Fibroblast of lung (primary cell): ENCODE measurements around the gene TSHZ3. TPM values are rescaled to one million over a fixed set of nuclear protein-coding genes. Genes with fewer than 3 reads are reported as not detected.

ENCODE experiments used
- DNase-seq, 2 donors: peaks; one replicate each; pipeline versions ENCODE4 v3.0.0 to v3.0.0-alpha.2; 2010; ENCODE audit warnings: low read depth in 2 of 2
- H2AFZ ChIP-seq: 2 replicates; pipeline ENCODE4 v1.5.1; 2012; ENCODE audit warnings: low read length, control low read depth, inconsistent platforms
- H3K27ac ChIP-seq: 2 replicates; pipeline ENCODE4 v1.5.1; 2011; ENCODE audit warnings: low read length, control low read depth; ENCODE audit not compliant: insufficient read depth
- H3K27me3 ChIP-seq: 2 replicates; pipeline ENCODE4 v1.5.1; 2011; ENCODE audit warnings: mild to moderate bottlenecking, low read length; ENCODE audit not compliant: control insufficient read depth, insufficient read depth
- H3K36me3 ChIP-seq: 2 replicates; pipeline ENCODE4 v1.5.1; 2011; ENCODE audit warnings: low read length; ENCODE audit not compliant: control insufficient read depth, insufficient read depth
- H3K4me1 ChIP-seq: 2 replicates; pipeline ENCODE4 v1.5.1; 2011; ENCODE audit warnings: low read length; ENCODE audit not compliant: control insufficient read depth, insufficient read depth; ENCODE audit errors: extremely low read depth
- H3K4me2 ChIP-seq: 2 replicates; pipeline ENCODE4 v1.5.1; 2011; ENCODE audit warnings: low read length, control low read depth; ENCODE audit not compliant: insufficient read depth; ENCODE audit errors: extremely low read depth
- H3K4me3 ChIP-seq, 4 experiments: fragments of 200-600 bp in 1 of 4; sonication (generic) in 1 of 4; replicated peaks in 1 of 4; 2 replicates each; pipeline ENCODE4 v1.5.1; 2011 to 2016; ENCODE audit warnings: low read length in 4 of 4, low read depth in 3 of 4, mild to moderate bottlenecking in 3 of 4, control low read depth in 2 of 4, inconsistent platforms in 1 of 4, mixed read lengths in 1 of 4; ENCODE audit not compliant: insufficient read depth in 1 of 4; ENCODE audit errors: control extremely low read depth in 1 of 4
- H3K79me2 ChIP-seq: 2 replicates; pipeline ENCODE4 v1.5.1; 2012; ENCODE audit warnings: mild to moderate bottlenecking, low read length, inconsistent platforms; ENCODE audit not compliant: control insufficient read depth, insufficient read depth
- H3K9ac ChIP-seq: 2 replicates; pipeline ENCODE4 v1.5.1; 2011; ENCODE audit warnings: mild to moderate bottlenecking, low read length, control low read depth; ENCODE audit not compliant: insufficient read depth
- H3K9me3 ChIP-seq: 2 replicates; pipeline ENCODE4 v1.5.1; 2012; ENCODE audit warnings: low read depth, low read length; ENCODE audit not compliant: control insufficient read depth, insufficient read depth
- H4K20me1 ChIP-seq: 2 replicates; pipeline ENCODE4 v1.5.1; 2011; ENCODE audit warnings: low read length; ENCODE audit not compliant: control insufficient read depth, insufficient read depth; ENCODE audit errors: extremely low read depth
- EZH2 ChIP-seq: IDR thresholded peaks from 2 replicates; pipeline ENCODE4 v1.5.1; 2012; ENCODE audit warnings: low read length, control low read depth, mild to moderate bottlenecking; ENCODE audit errors: missing control alignments
- polyA minus RNA-seq: library from RNA; depleted of rRNA, polyadenylated mRNA; stranded (reverse); fragments of >200 nt; gene quantifications from 2 replicates; pipeline ENCODE4 v1.2.3, GENCODE V29; 2011; ENCODE audit warnings: low replicate concordance
- polyA plus RNA-seq, 2 donors: library from polyadenylated mRNA; depleted of rRNA in 1 of 2; stranded (reverse) in 1 of 2; unstranded in 1 of 2; fragments of >200 nt; gene quantifications; 2 replicates each; pipeline ENCODE4 v1.2.1, GENCODE V29; 2011 to 2012; ENCODE audit warnings: missing spikeins in 1 of 2
- total RNA-seq: library from RNA; depleted of rRNA; stranded (reverse); fragments of >200 nt; gene quantifications from 2 replicates; pipeline ENCODE4 v1.2.1, GENCODE V29; 2014
- TF ChIP-seq, protein P1 (sequence below), 2 donors: IDR thresholded peaks in 1 of 2; conservative IDR thresholded peaks in 1 of 2; 1 replicate in 1 of 2; 2 replicates in 1 of 2; pipeline ENCODE4 v1.5.1; 2011 to 2012; ENCODE audit warnings: low read length in 2 of 2, control low read depth in 1 of 2, inconsistent platforms in 1 of 2, low read depth in 1 of 2, mild to moderate bottlenecking in 1 of 2

The TSHZ3 gene
- total RNA-seq, result 10.3 and 17.3 TPM in 2 replicates
- 7.0 and 11.3 TPM in 2 replicates for polyA plus RNA-seq
- polyA plus RNA-seq (2012), result 15.1 and 18.0 TPM in 2 replicates
- 41.0 and 47.3 TPM in 2 replicates for polyA minus RNA-seq

DNA sequence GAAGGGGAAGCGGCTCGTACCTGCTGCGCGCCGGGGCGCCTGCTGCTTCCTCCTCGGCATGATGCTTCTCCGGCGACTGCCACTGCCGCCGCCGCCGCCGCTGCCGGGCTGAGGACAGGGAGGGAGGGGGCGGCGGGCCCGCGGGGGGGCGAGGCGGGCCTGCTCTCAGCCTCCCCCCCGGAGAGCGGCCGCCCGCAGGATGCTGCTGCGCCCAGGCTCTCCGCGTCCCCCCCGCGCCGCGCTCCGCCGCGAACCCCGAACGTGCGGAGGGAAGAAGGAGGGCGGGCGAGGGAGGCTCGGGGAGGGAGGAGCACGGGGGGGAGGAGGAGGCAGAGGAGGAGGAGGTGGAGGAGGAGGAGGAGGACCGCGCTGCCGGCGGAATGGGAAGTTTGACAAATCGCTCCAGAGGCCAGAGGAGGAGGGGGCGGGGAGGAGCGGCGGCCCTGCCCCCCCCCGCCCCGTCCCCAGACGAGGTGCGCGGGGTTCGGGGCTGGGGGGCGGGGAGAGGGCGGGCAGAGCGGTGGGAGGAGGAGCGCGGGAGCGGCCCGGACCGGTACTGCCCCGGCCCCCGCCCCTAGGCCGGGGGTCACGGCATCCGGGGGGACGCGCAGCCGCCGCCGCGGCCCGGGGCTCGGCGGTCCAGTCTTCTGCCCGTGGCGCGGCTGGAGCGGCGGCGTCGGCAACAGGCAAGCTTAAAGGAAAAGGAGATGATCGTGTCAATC, at the start of gene TSHZ3:
Gene TSHZ3, minus strand, starts transcription at position 277 of the 722 bp plus-strand sequence. Its CDS starts 217 bp downstream, at position 60.
- H3K9me3 ChIP-seq, result no peaks in the 10 kb centered on the region
- H2AFZ ChIP-seq, result no peak within 1 kb of the TSS
- H3K36me3 ChIP-seq, result no peaks in the 10 kb centered on the region
- H3K9ac ChIP-seq, result peak within 1 kb of the TSS; percentile 83
- H3K27ac ChIP-seq, result peak within 1 kb of the TSS; percentile 78
- peak; percentile 87 to 92 for DNase-seq
- TF ChIP-seq EZH2, result no peak
- TF ChIP-seq, protein P1, sequence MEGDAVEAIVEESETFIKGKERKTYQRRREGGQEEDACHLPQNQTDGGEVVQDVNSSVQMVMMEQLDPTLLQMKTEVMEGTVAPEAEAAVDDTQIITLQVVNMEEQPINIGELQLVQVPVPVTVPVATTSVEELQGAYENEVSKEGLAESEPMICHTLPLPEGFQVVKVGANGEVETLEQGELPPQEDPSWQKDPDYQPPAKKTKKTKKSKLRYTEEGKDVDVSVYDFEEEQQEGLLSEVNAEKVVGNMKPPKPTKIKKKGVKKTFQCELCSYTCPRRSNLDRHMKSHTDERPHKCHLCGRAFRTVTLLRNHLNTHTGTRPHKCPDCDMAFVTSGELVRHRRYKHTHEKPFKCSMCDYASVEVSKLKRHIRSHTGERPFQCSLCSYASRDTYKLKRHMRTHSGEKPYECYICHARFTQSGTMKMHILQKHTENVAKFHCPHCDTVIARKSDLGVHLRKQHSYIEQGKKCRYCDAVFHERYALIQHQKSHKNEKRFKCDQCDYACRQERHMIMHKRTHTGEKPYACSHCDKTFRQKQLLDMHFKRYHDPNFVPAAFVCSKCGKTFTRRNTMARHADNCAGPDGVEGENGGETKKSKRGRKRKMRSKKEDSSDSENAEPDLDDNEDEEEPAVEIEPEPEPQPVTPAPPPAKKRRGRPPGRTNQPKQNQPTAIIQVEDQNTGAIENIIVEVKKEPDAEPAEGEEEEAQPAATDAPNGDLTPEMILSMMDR (conservative IDR thresholded peaks at IDR 0.05 in 1 of 2, IDR thresholded peaks at IDR 0.05 in 1 of 2; ENCODE audit: low read depth in 1 of 2, low read length in 2 of 2), result no peak
- H3K27me3 ChIP-seq, result no peaks in the 10 kb centered on the region
- H4K20me1 ChIP-seq, result no peaks in the 10 kb centered on the region
- H3K4me1 ChIP-seq, result peaks cover 4% of the 10 kb centered on the region
- H3K4me2 ChIP-seq, result peak within 1 kb of the TSS; percentile 92
- peak within 1 kb of the TSS; percentile 85 to 91 (median 88) for H3K4me3 ChIP-seq
- peaks cover 45% of the 10 kb centered on the region for H3K79me2 ChIP-seq

DNA sequence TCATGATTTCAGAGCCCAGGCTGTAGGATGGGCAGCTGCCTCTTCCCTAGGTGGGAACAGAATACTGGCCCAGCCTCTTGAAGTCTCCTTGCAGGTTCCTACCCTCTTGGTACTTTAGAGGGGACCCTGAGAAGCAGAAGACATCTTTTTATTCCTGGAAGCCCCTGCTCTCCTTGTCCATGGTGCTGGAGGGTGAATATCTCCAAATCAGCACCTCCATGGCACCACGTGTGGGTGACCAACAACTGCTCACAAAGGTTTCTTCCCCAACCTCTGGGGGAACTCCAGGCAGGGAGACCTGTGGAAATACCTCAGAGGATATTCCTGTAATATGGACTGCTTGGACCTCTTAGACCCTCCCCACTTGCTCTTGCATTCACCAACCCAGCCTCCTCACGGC, 48.1 kb upstream of the TSHZ3 start:
- Histone ChIP-seq H3K36me3 (no peaks in the 10 kb centered on the region), H3K4me2 (no peak overlapping the region), H3K9me3 (no peaks in the 10 kb centered on the region), H3K27me3 (peaks cover 12% of the 10 kb centered on the region), H3K27ac (no peak overlapping the region), H2AFZ (no peak overlapping the region), H4K20me1 (no peaks in the 10 kb centered on the region), H3K79me2 (no peaks in the 10 kb centered on the region), H3K9ac (no peak overlapping the region), H3K4me1 (no peaks in the 10 kb centered on the region), H3K4me3 (no peak overlapping the region)
- no peak for DNase-seq
- TF ChIP-seq, protein P1 (conservative IDR thresholded peaks at IDR 0.05 in 1 of 2, IDR thresholded peaks at IDR 0.05 in 1 of 2; ENCODE audit: low read depth in 1 of 2, low read length in 2 of 2), result no peak
- TF ChIP-seq EZH2, result no peak

- Histone ChIP-seq H3K9me3 (no peaks in the 10 kb centered on the region), H3K27ac (no peak overlapping the region), H2AFZ (no peak overlapping the region), H3K36me3 (no peaks in the 10 kb centered on the region), H3K9ac (no peak overlapping the region), H3K4me2 (no peak overlapping the region), H3K4me3 (no peak overlapping the region), H4K20me1 (no peaks in the 10 kb centered on the region), H3K27me3 (peaks cover 9% of the 10 kb centered on the region), H3K79me2 (no peaks in the 10 kb centered on the region), H3K4me1 (no peaks in the 10 kb centered on the region)
- DNase-seq, result peak in 1 of 2 donors; percentile 66
- no peak for TF ChIP-seq EZH2
- TF ChIP-seq, protein P1 (conservative IDR thresholded peaks at IDR 0.05 in 1 of 2, IDR thresholded peaks at IDR 0.05 in 1 of 2; ENCODE audit: low read depth in 1 of 2, low read length in 2 of 2), result no peak
Observed at GRCh38 chr19:31392464-31392863, 43.2 kb upstream of the TSHZ3 start.
